SK-N-SH (cell line): ENCODE results near the gene LSM14A. TPM values are rescaled to one million over a fixed set of nuclear protein-coding genes. Genes with fewer than 3 reads are reported as not detected.

Experiments used
- CTCF ChIA-PET: fragments of 300-600, 350-600 bp; formaldehyde crosslinking; extraction: SDS; loops from one replicate; lab custom pipeline; 2021; lab: Yijun Ruan, JAX
- POLR2A ChIA-PET: fragments of 350-600 bp; sonication (Branson Sonifier 250); formaldehyde crosslinking; extraction: SDS; loops from one replicate; lab custom pipeline; 2020; ENCODE audit warnings: antibody characterized with exemption, inconsistent platforms; lab: Yijun Ruan, JAX
- DNase-seq: peaks from one replicate; pipeline ENCODE4 v3.0.0; 2012
- H2AFZ ChIP-seq: fragments of 200-600 bp; sonication (generic); 2 replicates; pipeline ENCODE4 v1.8.1; 2016; ENCODE audit warnings: antibody characterized with exemption, mild to moderate bottlenecking, low read depth
- H3F3A ChIP-seq: fragments of 200-600 bp; sonication (generic); replicated peaks from 2 replicates; pipeline ENCODE3; 2016; ENCODE audit warnings: antibody characterized with exemption, mild to moderate bottlenecking; ENCODE audit not compliant: insufficient read depth
- H3K27ac ChIP-seq, 2 experiments: fragments of 200-500 bp in 1 of 2; fragments of 200-600 bp in 1 of 2; sonication (Bioruptor generic) in 1 of 2; sonication (generic), shearing (Covaris generic) in 1 of 2; 2 replicates each; pipeline versions ENCODE4 v1.5.1 to v1.6.1; 2014 to 2016; ENCODE audit warnings: low read depth in 2 of 2, inconsistent platforms in 1 of 2, low read length in 1 of 2, mild to moderate bottlenecking in 1 of 2, mixed read lengths in 1 of 2
- H3K27me3 ChIP-seq: fragments of 200-600 bp; sonication (generic), shearing (Covaris generic); 2 replicates; pipeline ENCODE4 v1.6.1; 2016; ENCODE audit warnings: mixed run types; ENCODE audit not compliant: insufficient read depth
- H3K36me3 ChIP-seq, 2 experiments: fragments of 200-500 bp in 1 of 2; fragments of 200-600 bp in 1 of 2; sonication (Bioruptor generic) in 1 of 2; sonication (generic) in 1 of 2; replicated peaks in 1 of 2; 2 replicates each; pipeline versions ENCODE3 to v1.5.1; 2014 to 2016; ENCODE audit warnings: low read length in 1 of 2, mild to moderate bottlenecking in 1 of 2; ENCODE audit not compliant: insufficient read depth in 2 of 2, control insufficient read depth in 1 of 2
- H3K4me1 ChIP-seq, 2 experiments: fragments of 200-500 bp in 1 of 2; fragments of 200-600 bp in 1 of 2; sonication (Bioruptor generic) in 1 of 2; sonication (generic), shearing (Covaris generic) in 1 of 2; 2 replicates each; pipeline versions ENCODE4 v1.5.1 to v1.6.1; 2014 to 2016; ENCODE audit warnings: low read depth in 1 of 2, low read length in 1 of 2, mixed run types in 1 of 2; ENCODE audit not compliant: insufficient read depth in 2 of 2, control insufficient read depth in 1 of 2
- H3K4me2 ChIP-seq: fragments of 200-600 bp; sonication (generic), shearing (Covaris generic); 2 replicates; pipeline ENCODE4 v1.6.1; 2017; ENCODE audit warnings: mixed run types
- H3K4me3 ChIP-seq, 2 experiments: fragments of 200-500 bp in 1 of 2; fragments of 200-600 bp in 1 of 2; sonication (Bioruptor generic) in 1 of 2; sonication (generic), shearing (Covaris generic) in 1 of 2; 2 replicates each; pipeline versions ENCODE4 v1.5.1 to v1.8.1; 2014 to 2016; ENCODE audit warnings: low read depth in 2 of 2, inconsistent platforms in 1 of 2, low read length in 1 of 2, mild to moderate bottlenecking in 1 of 2, mixed read lengths in 1 of 2, moderate library complexity in 1 of 2
- H3K79me2 ChIP-seq: fragments of 200-600 bp; sonication (generic); 2 replicates; pipeline ENCODE4 v1.8.1; 2017; ENCODE audit warnings: mild to moderate bottlenecking; ENCODE audit not compliant: insufficient read depth
- H3K9ac ChIP-seq: fragments of 200-600 bp; sonication (generic); 2 replicates; pipeline ENCODE4 v1.6.1; 2017; ENCODE audit warnings: mixed run types
- H3K9me2 ChIP-seq: fragments of 200-600 bp; sonication (generic); 2 replicates; pipeline ENCODE4 v1.6.1; 2017; ENCODE audit warnings: mixed run types
- H3K9me3 ChIP-seq: fragments of 200-600 bp; sonication (generic); 2 replicates; pipeline ENCODE4 v1.6.1; 2017; ENCODE audit warnings: mixed run types, mild to moderate bottlenecking, moderate library complexity
- H4K20me1 ChIP-seq: fragments of 200-600 bp; sonication (generic); 2 replicates; pipeline ENCODE4 v1.6.1; 2017; ENCODE audit warnings: mild to moderate bottlenecking, mixed run types; ENCODE audit not compliant: insufficient read depth
- CTCF ChIP-seq: fragments of 200-600 bp; sonication (generic); IDR thresholded peaks from 2 replicates; pipeline ENCODE4 v1.6.1; 2017; ENCODE audit warnings: antibody characterized with exemption, mild to moderate bottlenecking, moderate library complexity
- ELF1 ChIP-seq: IDR thresholded peaks from 2 replicates; pipeline ENCODE4 v1.4.0; 2012
- FOSL2 ChIP-seq: IDR thresholded peaks from 2 replicates; pipeline ENCODE4 v1.4.0; 2012; ENCODE audit warnings: low read depth, mild to moderate bottlenecking, moderate library complexity, borderline replicate concordance
- FOXM1 ChIP-seq: IDR thresholded peaks from 2 replicates; pipeline ENCODE4 v1.4.0; 2012; ENCODE audit warnings: low read depth, mild to moderate bottlenecking
- GATA2 ChIP-seq: sonication (generic); formaldehyde crosslinking; IDR thresholded peaks from 2 replicates; pipeline ENCODE4 v1.5.0; 2020; ENCODE audit warnings: mild to moderate bottlenecking, missing genetic modification reagents
- JUND ChIP-seq: IDR thresholded peaks from 2 replicates; pipeline ENCODE4 v1.4.0; 2012
- MAX ChIP-seq: IDR thresholded peaks from 2 replicates; pipeline ENCODE4 v1.4.0; 2012; ENCODE audit warnings: low read depth
- RAD21 ChIP-seq: IDR thresholded peaks from 2 replicates; pipeline ENCODE4 v1.6.1; 2012; ENCODE audit warnings: mild to moderate bottlenecking, low read length
- RCOR1 ChIP-seq: fragments of 150-350 bp; IDR thresholded peaks from 2 replicates; pipeline ENCODE4 v1.6.1; 2017; ENCODE audit warnings: antibody characterized with exemption, low read length
- RXRA ChIP-seq: IDR thresholded peaks from 2 replicates; pipeline ENCODE4 v1.4.0; 2012; ENCODE audit warnings: low read depth, mild to moderate bottlenecking, borderline replicate concordance
- SIN3A ChIP-seq: IDR thresholded peaks from 2 replicates; pipeline ENCODE4 v1.6.1; 2012; ENCODE audit warnings: low read depth, mild to moderate bottlenecking, low read length, moderate library complexity, borderline replicate concordance
- TAF1 ChIP-seq: IDR thresholded peaks from 2 replicates; pipeline ENCODE4 v1.6.1; 2012; ENCODE audit warnings: low read depth, mild to moderate bottlenecking, low read length, moderate library complexity, borderline replicate concordance
- TCF12 ChIP-seq: IDR thresholded peaks from 2 replicates; pipeline ENCODE4 v1.4.0; 2012
- YY1 ChIP-seq: IDR thresholded peaks from 2 replicates; pipeline ENCODE4 v1.4.0; 2012; ENCODE audit warnings: low read depth, mild to moderate bottlenecking
- WGBS: methylation state at CpG from one replicate; pipeline ENCODE4 v1.1.6; 2017; ENCODE audit warnings: low lambda C conversion rate; 5-methylcytosine and 5-hydroxymethylcytosine counted together
- polyA plus RNA-seq, 3 experiments: library from polyadenylated mRNA; depleted of rRNA; stranded (reverse); fragments of >200 nt; gene quantifications; 2 replicates each; pipeline ENCODE4 v1.2.3, GENCODE V29; 2012
- TF ChIP-seq, protein P1 (sequence below): fragments of 150-350 bp; IDR thresholded peaks from 2 replicates; pipeline ENCODE4 v1.6.1; 2016; ENCODE audit warnings: mild to moderate bottlenecking, low read depth, low read length
- TF ChIP-seq, protein P2 (sequence below): fragments of 150-350 bp; IDR thresholded peaks from 2 replicates; pipeline ENCODE4 v1.6.1; 2017; ENCODE audit warnings: antibody characterized with exemption, low read length, low read depth, borderline replicate concordance
- TF ChIP-seq, protein P3 (sequence below): IDR thresholded peaks from 2 replicates; pipeline ENCODE4; 2012

Gene LSM14A
- polyA plus RNA-seq, 1 of the 3 experiments (the other 2 are of a cell fraction): 87.7 TPM

- Histone ChIP-seq H4K20me1 (peaks cover 85% of the 10 kb centered on the region), H3F3A (peaks cover 62% of the 10 kb centered on the region), H3K27ac (0 out of 4 replicates have a peak overlapping the region, but pooled peaks of 1 of the 2 experiments have one; percentile 17), H2AFZ (no peak overlapping the region), H3K4me3 (no peak overlapping the region), H3K9me3 (no peaks in the 10 kb centered on the region), H3K4me2 (no peak overlapping the region), H3K27me3 (no peaks in the 10 kb centered on the region), H3K79me2 (peaks cover 12% of the 10 kb centered on the region), H3K4me1 (peaks cover 4 to 27% of the 10 kb centered on the region in 2 experiments; a peak in 3 of 4 replicates), H3K36me3 (peaks cover 57 to 71% of the 10 kb centered on the region in 2 experiments), H3K9ac (no peak overlapping the region), H3K9me2 (no peaks in the 10 kb centered on the region)
- 90% methylated on average over 3 of the region's 3 CpGs for WGBS
- TF ChIP-seq TCF12: no peak
- TF ChIP-seq SIN3A: no peak
- no peak for TF ChIP-seq GATA2
- no peak for TF ChIP-seq ELF1
- no peak for TF ChIP-seq YY1
- no peak for TF ChIP-seq JUND
- no peak for TF ChIP-seq RCOR1
- TF ChIP-seq, protein P1, sequence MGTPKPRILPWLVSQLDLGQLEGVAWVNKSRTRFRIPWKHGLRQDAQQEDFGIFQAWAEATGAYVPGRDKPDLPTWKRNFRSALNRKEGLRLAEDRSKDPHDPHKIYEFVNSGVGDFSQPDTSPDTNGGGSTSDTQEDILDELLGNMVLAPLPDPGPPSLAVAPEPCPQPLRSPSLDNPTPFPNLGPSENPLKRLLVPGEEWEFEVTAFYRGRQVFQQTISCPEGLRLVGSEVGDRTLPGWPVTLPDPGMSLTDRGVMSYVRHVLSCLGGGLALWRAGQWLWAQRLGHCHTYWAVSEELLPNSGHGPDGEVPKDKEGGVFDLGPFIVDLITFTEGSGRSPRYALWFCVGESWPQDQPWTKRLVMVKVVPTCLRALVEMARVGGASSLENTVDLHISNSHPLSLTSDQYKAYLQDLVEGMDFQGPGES: no peak
- no peak for TF ChIP-seq FOSL2
- TF ChIP-seq FOXM1: no peak
- no peak for TF ChIP-seq RXRA
- TF ChIP-seq, protein P2, sequence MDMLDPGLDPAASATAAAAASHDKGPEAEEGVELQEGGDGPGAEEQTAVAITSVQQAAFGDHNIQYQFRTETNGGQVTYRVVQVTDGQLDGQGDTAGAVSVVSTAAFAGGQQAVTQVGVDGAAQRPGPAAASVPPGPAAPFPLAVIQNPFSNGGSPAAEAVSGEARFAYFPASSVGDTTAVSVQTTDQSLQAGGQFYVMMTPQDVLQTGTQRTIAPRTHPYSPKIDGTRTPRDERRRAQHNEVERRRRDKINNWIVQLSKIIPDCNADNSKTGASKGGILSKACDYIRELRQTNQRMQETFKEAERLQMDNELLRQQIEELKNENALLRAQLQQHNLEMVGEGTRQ: no peak
- TF ChIP-seq, protein P3, sequence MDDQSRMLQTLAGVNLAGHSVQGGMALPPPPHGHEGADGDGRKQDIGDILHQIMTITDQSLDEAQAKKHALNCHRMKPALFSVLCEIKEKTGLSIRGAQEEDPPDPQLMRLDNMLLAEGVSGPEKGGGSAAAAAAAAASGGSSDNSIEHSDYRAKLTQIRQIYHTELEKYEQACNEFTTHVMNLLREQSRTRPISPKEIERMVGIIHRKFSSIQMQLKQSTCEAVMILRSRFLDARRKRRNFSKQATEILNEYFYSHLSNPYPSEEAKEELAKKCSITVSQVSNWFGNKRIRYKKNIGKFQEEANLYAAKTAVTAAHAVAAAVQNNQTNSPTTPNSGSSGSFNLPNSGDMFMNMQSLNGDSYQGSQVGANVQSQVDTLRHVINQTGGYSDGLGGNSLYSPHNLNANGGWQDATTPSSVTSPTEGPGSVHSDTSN: no peak
- TF ChIP-seq TAF1: no peak
- no peak for TF ChIP-seq RAD21
- no peak for TF ChIP-seq CTCF
- TF ChIP-seq MAX: no peak
- no peak for DNase-seq
- ChIA-PET POLR2A (no interaction called here), CTCF (interaction anchor here (1.2 kb wide), 1 partner anchor 8 kb away, joined by 4 read pairs; no protein-coding TSS in a partner anchor)
Measured at GRCh38 chr19:34228762-34229161, 56.5 kb downstream of the LSM14A start.
